GM21723 (cell line): ENCODE data around the gene TRPC4AP.
"Not testable (repeated sequence)": the region's sequence is repeated elsewhere in the genome, so short reads cannot be mapped to it uniquely, and the experiment has no call there.

Experiments
- ATAC-seq: cut with Tn5 transposase; IDR thresholded peaks from one replicate; pipeline ENCODE4 v1.9.1; 2021; ENCODE audit warnings: mild to moderate bottlenecking, moderate library complexity; ENCODE audit not compliant: unreplicated experiment

Gene TRPC4AP

GRCh38 chr20:35092524-35093266, at the start of gene TRPC4AP:
TRPC4AP (minus strand) TSS chr20:35092807; CDS start chr20:35092781, 26 bp downstream.
- ATAC-seq = peak; percentile 95

- ATAC-seq = no peak
Measured at GRCh38 chr20:35135867-35136586, 43.4 kb upstream of the TRPC4AP start.

- ATAC-seq = no peak
Measured at GRCh38 chr20:35134880-35135279, 42.3 kb upstream of the TRPC4AP start.

- no peak for ATAC-seq
Measured at GRCh38 chr20:35134472-35134871, 41.9 kb upstream of the TRPC4AP start.

GRCh38 chr20:35133735-35134134, 41.1 kb upstream of the TRPC4AP start:
- no peak for ATAC-seq

- ATAC-seq = no peak
Measured at GRCh38 chr20:35133031-35133430, 40.4 kb upstream of the TRPC4AP start.

GRCh38 chr20:35131934-35132333, 39.3 kb upstream of the TRPC4AP start:
- ATAC-seq = no peak

GRCh38 chr20:35129647-35130069, 37.1 kb upstream of the TRPC4AP start:
- no peak for ATAC-seq

GRCh38 chr20:35125753-35126152, 33.1 kb upstream of the TRPC4AP start:
- ATAC-seq = no peak

- no peak for ATAC-seq
Measured at GRCh38 chr20:35122756-35123405, 30.3 kb upstream of the TRPC4AP start.

GRCh38 chr20:35121186-35121585, 28.6 kb upstream of the TRPC4AP start:
- no peak for ATAC-seq

GRCh38 chr20:35120012-35120701, 27.6 kb upstream of the TRPC4AP start:
- no peak for ATAC-seq

- ATAC-seq = no peak
Measured at GRCh38 chr20:35117629-35118028, 25.0 kb upstream of the TRPC4AP start.

GRCh38 chr20:35117196-35117595, 24.6 kb upstream of the TRPC4AP start:
- no peak for ATAC-seq

- ATAC-seq = no peak
Measured at GRCh38 chr20:35116258-35116657, 23.7 kb upstream of the TRPC4AP start.

GRCh38 chr20:35115606-35116005, 23.0 kb upstream of the TRPC4AP start:
- ATAC-seq = no peak

- not testable (repeated sequence) for ATAC-seq
Measured at GRCh38 chr20:35112276-35112675, 19.7 kb upstream of the TRPC4AP start.

- no peak for ATAC-seq
Measured at GRCh38 chr20:35111141-35111888, 18.7 kb upstream of the TRPC4AP start.

GRCh38 chr20:35108921-35109320, 16.3 kb upstream of the TRPC4AP start:
- ATAC-seq = no peak

GRCh38 chr20:35106827-35107380, 14.3 kb upstream of the TRPC4AP start:
- ATAC-seq = no peak
